Type B pancreatic cell (in vitro differentiated cells): ENCODE measurements around the gene SFXN5. TPM values are rescaled to one million over a fixed set of nuclear protein-coding genes. Genes with fewer than 3 reads are reported as not detected.

Experiments
- DNase-seq: peaks from one replicate; pipeline ENCODE4 v3.0.0; 2021; ENCODE audit warnings: mixed read lengths; ENCODE audit not compliant: unreplicated experiment; ENCODE audit errors: extremely low spot score
- H3K27ac Mint-ChIP-seq: 2 replicates; pipeline ENCODE4 v1.8.0; 2021; ENCODE audit warnings: mild to moderate bottlenecking, mixed read lengths
- H3K27me3 Mint-ChIP-seq: 2 replicates; pipeline ENCODE4 v1.8.0; 2021; ENCODE audit warnings: mixed read lengths
- H3K36me3 Mint-ChIP-seq: 2 replicates; pipeline ENCODE4 v1.8.0; 2021; ENCODE audit warnings: mixed read lengths
- H3K4me1 Mint-ChIP-seq: one replicate; pipeline ENCODE4 v1.8.0; 2021; ENCODE audit warnings: mixed read lengths; ENCODE audit not compliant: unreplicated experiment
- H3K4me3 Mint-ChIP-seq: 2 replicates; pipeline ENCODE4 v1.8.0; 2021; ENCODE audit warnings: mild to moderate bottlenecking, mixed read lengths
- H3K9me3 Mint-ChIP-seq: 2 replicates; pipeline ENCODE4 v1.8.0; 2021; ENCODE audit warnings: mixed read lengths
- CTCF ChIP-seq: fragments of 200-600 bp; sonication (generic); conservative IDR thresholded peaks from 2 replicates; pipeline ENCODE4 v1.5.0; 2021; ENCODE audit warnings: antibody characterized with exemption, mild to moderate bottlenecking
- total RNA-seq: library from RNA; stranded (reverse); gene quantifications from 2 replicates; pipeline ENCODE4 v1.2.1, GENCODE V29; 2021; ENCODE audit warnings: low replicate concordance

Gene SFXN5
- total RNA-seq, 1 donor from 2014 or later, result 27.3 TPM

- peaks cover 14% of the 10 kb centered on the region for H3K4me1 Mint-ChIP-seq
- peak overlapping the region; percentile 14 for H3K27ac Mint-ChIP-seq
- H3K36me3 Mint-ChIP-seq, result peaks cover 30% of the 10 kb centered on the region
- no peak for TF ChIP-seq CTCF
- no peaks in the 10 kb centered on the region for H3K9me3 Mint-ChIP-seq
- H3K27me3 Mint-ChIP-seq, result no peaks in the 10 kb centered on the region
- DNase-seq, result no peak
- no peak overlapping the region for H3K4me3 Mint-ChIP-seq
Observed at GRCh38 chr2:73053316-73054114, 18.0 kb downstream of the SFXN5 start.

DNA sequence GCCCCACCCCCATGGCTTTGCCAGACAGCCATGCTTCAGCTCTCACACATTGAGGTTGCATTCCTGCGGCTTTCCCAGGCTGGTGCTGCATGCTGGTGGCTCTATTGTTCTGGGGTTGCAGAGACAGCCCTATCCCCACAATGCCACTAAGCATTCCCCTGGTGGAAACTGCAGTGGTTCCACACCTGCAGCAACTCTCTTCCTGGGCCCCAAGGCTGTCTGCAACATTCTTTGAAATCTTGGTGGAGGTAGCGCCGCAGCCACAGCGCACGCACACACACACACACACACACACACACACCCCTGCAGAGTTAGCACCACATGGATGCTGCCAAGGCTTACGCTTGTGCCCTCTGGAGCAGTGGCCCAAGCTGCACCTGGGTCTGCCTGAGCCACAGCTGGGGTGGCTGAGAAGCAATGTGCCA lies 21.4 kb downstream of the SFXN5 start:
- no peak for DNase-seq
- peaks cover 14% of the 10 kb centered on the region for H3K4me1 Mint-ChIP-seq

GRCh38 chr2:73043929-73044832 lies 27.3 kb downstream of the SFXN5 start:
- Mint-ChIP-seq H3K27ac (no peak overlapping the region), H3K9me3 (no peaks in the 10 kb centered on the region), H3K4me3 (no peak overlapping the region), H3K4me1 (peaks cover 6% of the 10 kb centered on the region), H3K36me3 (peaks cover 4% of the 10 kb centered on the region), H3K27me3 (no peaks in the 10 kb centered on the region)
- no peak for DNase-seq
- no peak for TF ChIP-seq CTCF

More for the DNA sequence above, 21.4 kb downstream of the SFXN5 start:
- Mint-ChIP-seq H3K4me3 (no peak overlapping the region), H3K36me3 (peaks cover 13% of the 10 kb centered on the region), H3K27ac (no peak overlapping the region), H3K27me3 (no peaks in the 10 kb centered on the region), H3K9me3 (no peaks in the 10 kb centered on the region)
- TF ChIP-seq CTCF, result no peak

- no peaks in the 10 kb centered on the region for H3K9me3 Mint-ChIP-seq
Observed at GRCh38 chr2:73043276-73043675, 28.2 kb downstream of the SFXN5 start.

More at GRCh38 chr2:73043276-73043675, 28.2 kb downstream of the SFXN5 start:
- Mint-ChIP-seq H3K4me1 (peaks cover 6% of the 10 kb centered on the region), H3K27ac (no peak overlapping the region), H3K36me3 (peaks cover 4% of the 10 kb centered on the region), H3K27me3 (no peaks in the 10 kb centered on the region), H3K4me3 (no peak overlapping the region)
- no peak for TF ChIP-seq CTCF
- no peak for DNase-seq
